SK-N-MC (cell line): Measurements from ENCODE around the gene IRF8.

Experiments used
- EZH2 ChIP-seq: fragments of 200-600 bp; sonication (generic); IDR thresholded peaks from one replicate; pipeline ENCODE4 v1.6.1; 2017; ENCODE audit warnings: antibody characterized with exemption
- POLR2AphosphoS5 ChIP-seq: IDR thresholded peaks from 2 replicates; pipeline ENCODE4 v1.6.1; 2012; ENCODE audit warnings: mild to moderate bottlenecking, low read depth, low read length, borderline replicate concordance

- TF ChIP-seq POLR2AphosphoS5 (no peak), EZH2 (no peak)
Observed at GRCh38 chr16:85868495-85868894, 30.5 kb upstream of the IRF8 start.
